Psoas muscle (tissue), 8 donors: ENCODE data around the gene ADAD2. TPM values are rescaled to one million over a fixed set of nuclear protein-coding genes. Genes with fewer than 3 reads are reported as not detected.

ENCODE experiments used
- ATAC-seq, 4 donors: fragments of 200-7000 bp; cut with Tn5 transposase; one replicate each; pipeline ENCODE4 v1.9.1; 2020; ENCODE audit warnings: moderate library complexity in 3 of 4, mild to moderate bottlenecking in 2 of 4
- DNase-seq, 2 donors: peaks; one replicate each; pipeline ENCODE4 v3.0.0-alpha.2; 2020
- H3K27ac ChIP-seq: fragments of 200-600 bp; one replicate; pipeline ENCODE4 v1.8.0; 2022
- H3K27me3 ChIP-seq, 3 donors: fragments of 200-600 bp in 1 of 3; one replicate each; pipeline versions ENCODE4 v1.6.1 to v1.8.0; 2013 to 2022; ENCODE audit warnings: low read length in 2 of 3, mild to moderate bottlenecking in 2 of 3, moderate library complexity in 1 of 3; ENCODE audit not compliant: insufficient read depth in 3 of 3
- H3K36me3 ChIP-seq, 2 donors: fragments of 200-600 bp in 1 of 2; one replicate each; pipeline versions ENCODE4 v1.6.1 to v1.8.0; 2013 to 2022; ENCODE audit warnings: low read depth in 1 of 2, mild to moderate bottlenecking in 1 of 2, moderate library complexity in 1 of 2; ENCODE audit not compliant: insufficient read depth in 1 of 2
- H3K4me1 ChIP-seq: fragments of 200-600 bp; one replicate; pipeline ENCODE4 v1.8.0; 2022
- H3K4me3 ChIP-seq: fragments of 200-600 bp; one replicate; pipeline ENCODE4 v1.8.0; 2022; ENCODE audit warnings: mild to moderate bottlenecking
- H3K9me3 ChIP-seq: fragments of 200-600 bp; one replicate; pipeline ENCODE4 v1.8.0; 2022
- CTCF ChIP-seq: fragments of 200-600 bp; IDR thresholded peaks from one replicate; pipeline ENCODE4 v1.8.0; 2022; ENCODE audit warnings: antibody characterized with exemption
- WGBS, 3 donors: extraction: QIAGEN DNeasy Blood & Tissue Kit; methylation state at CpG; one replicate each; pipeline versions ENCODE4 v1.1.6 to v1.1.7; 2013; 5-methylcytosine and 5-hydroxymethylcytosine counted together
- intact Hi-C, 2 donors: fragments of 100-400 bp; cut with DNase I; formaldehyde crosslinking; loops; one replicate each; pipeline versions ENCODE4 v1.11.0 to v1.14.2; 2022
- polyA plus RNA-seq, 3 donors: library from polyadenylated mRNA; stranded (reverse); fragments of 200-250 nt; gene quantifications; one replicate each; pipeline ENCODE4 v1.2.3, GENCODE V29; 2013
- total RNA-seq, 4 donors: library from RNA; stranded (reverse); fragmentation: NEBNext Ultra II Directional in 2 of 4; extraction: Animal tissue kit (Norgen Biotek cat#: 25700) in 2 of 4; gene quantifications; one replicate each; pipeline versions ENCODE4 v1.2.1 to v1.2.4, GENCODE V29; 2021 to 2023
- donor health status: healthy with polysubstance abuse.
- donor health status: DM: no; HTN: no; CAD: no; lungs with moderate emphysema.
- donor health status: Bipolar disorder and iron deficiency.
- donor health status: healthy.
- donor health status: DM: yes; HTN: yes; CAD: no.
- donor health status: DM: no; HTN: no; CAD: no.
- donor health status: DM: no; HTN: no; CAD: no.
- donor health status: DM: yes; HTN: yes; CAD: no.

Gene ADAD2
- total and polyA plus RNA-seq, 7 donors: 0.17 to 0.69 (median 0.18) TPM; not detected in 4

- no peak overlapping the region for H3K4me3 ChIP-seq
- H3K4me1 ChIP-seq: no peaks in the 10 kb centered on the region
- no peaks in the 10 kb centered on the region for H3K36me3 ChIP-seq
- H3K27ac ChIP-seq: no peak overlapping the region
- no peaks in the 10 kb centered on the region for H3K9me3 ChIP-seq
- TF ChIP-seq CTCF: no peak
- 28 to 32% (median 30%) methylated on average over 10 of the region's 10 CpGs for WGBS, 3 donors
- DNase-seq (no peak), ATAC-seq (no peak)
- intact Hi-C loops: no loop called here
- peaks cover 0 to 19% (median 11%) of the 10 kb centered on the region in 3 donors for H3K27me3 ChIP-seq
These were observed 48.3 kb downstream of the ADAD2 start for GRCh38 chr16:84239141-84239769.

- H3K36me3 ChIP-seq: no peaks in the 10 kb centered on the region
- no peak within 1 kb of the TSS for H3K4me3 ChIP-seq
- intact Hi-C loops: no loop called here
- H3K27ac ChIP-seq: no peak within 1 kb of the TSS
- H3K27me3 ChIP-seq: peaks cover 0 to 19% (median 11%) of the 10 kb centered on the region in 3 donors
- H3K9me3 ChIP-seq: no peaks in the 10 kb centered on the region
- WGBS, 3 donors: 7 to 18% (median 9%) methylated on average over 6 to 7 of the region's 7 CpGs
- TF ChIP-seq CTCF: no peak
- H3K4me1 ChIP-seq: no peaks in the 10 kb centered on the region
- no peak for ATAC-seq
- no peak for DNase-seq
These were observed 49.0 kb downstream of the ADAD2 start, which contains the start of gene KCNG4 for GRCh38 chr16:84239909-84240308. KCNG4 (minus strand) TSS chr16:84240012; CDS start chr16:84237485, 2,527 bp downstream.

- Histone ChIP-seq H3K27ac (no peak overlapping the region), H3K27me3 (peaks cover 0 to 19% (median 11%) of the 10 kb centered on the region in 3 donors), H3K4me1 (no peaks in the 10 kb centered on the region), H3K36me3 (no peaks in the 10 kb centered on the region), H3K4me3 (no peak overlapping the region), H3K9me3 (no peaks in the 10 kb centered on the region)
- ATAC-seq: no peak
- intact Hi-C loops: no loop called here
- DNase-seq: no peak
- no peak for TF ChIP-seq CTCF
- 77 to 88% (median 87%) methylated on average over 2 of the region's 2 CpGs for WGBS, 3 donors
These were observed 49.5 kb downstream of the ADAD2 start for GRCh38 chr16:84240455-84240854.

- H3K9me3 ChIP-seq: no peaks in the 10 kb centered on the region
- peaks cover 0 to 19% (median 11%) of the 10 kb centered on the region in 3 donors for H3K27me3 ChIP-seq
- H3K36me3 ChIP-seq: no peaks in the 10 kb centered on the region
- no peaks in the 10 kb centered on the region for H3K4me1 ChIP-seq
- no peak overlapping the region for H3K4me3 ChIP-seq
- no peak for ATAC-seq
- no peak for TF ChIP-seq CTCF
- DNase-seq: no peak
- no peak overlapping the region for H3K27ac ChIP-seq
- WGBS, 3 donors: 78 to 90% (median 80%) methylated on average over 1 of the region's 1 CpG
- intact Hi-C loops: no loop called here
These were observed 50.8 kb downstream of the ADAD2 start for GRCh38 chr16:84241778-84242177.

GRCh38 chr16:84242839-84243238 lies 51.9 kb downstream of the ADAD2 start:
- H3K27ac ChIP-seq: no peak overlapping the region
- TF ChIP-seq CTCF: no peak
- DNase-seq (no peak), ATAC-seq (no peak)
- H3K9me3 ChIP-seq: no peaks in the 10 kb centered on the region
- H3K4me3 ChIP-seq: no peak overlapping the region
- H3K27me3 ChIP-seq: peaks cover 0 to 18% (median 11%) of the 10 kb centered on the region in 3 donors
- H3K4me1 ChIP-seq: no peaks in the 10 kb centered on the region
- intact Hi-C loops: no loop called here
- WGBS, 3 donors: 85% methylated on average over 9 of the region's 9 CpGs
- H3K36me3 ChIP-seq: no peaks in the 10 kb centered on the region
